ENCODE measurements around the gene TAF5L. TPM values are rescaled to one million over a fixed set of nuclear protein-coding genes. Genes with fewer than 3 reads are reported as not detected.

Gene TAF5L
- total and polyA plus RNA-seq, 8 donors = 15.9 to 21.6 (median 18.7) TPM

DNA sequence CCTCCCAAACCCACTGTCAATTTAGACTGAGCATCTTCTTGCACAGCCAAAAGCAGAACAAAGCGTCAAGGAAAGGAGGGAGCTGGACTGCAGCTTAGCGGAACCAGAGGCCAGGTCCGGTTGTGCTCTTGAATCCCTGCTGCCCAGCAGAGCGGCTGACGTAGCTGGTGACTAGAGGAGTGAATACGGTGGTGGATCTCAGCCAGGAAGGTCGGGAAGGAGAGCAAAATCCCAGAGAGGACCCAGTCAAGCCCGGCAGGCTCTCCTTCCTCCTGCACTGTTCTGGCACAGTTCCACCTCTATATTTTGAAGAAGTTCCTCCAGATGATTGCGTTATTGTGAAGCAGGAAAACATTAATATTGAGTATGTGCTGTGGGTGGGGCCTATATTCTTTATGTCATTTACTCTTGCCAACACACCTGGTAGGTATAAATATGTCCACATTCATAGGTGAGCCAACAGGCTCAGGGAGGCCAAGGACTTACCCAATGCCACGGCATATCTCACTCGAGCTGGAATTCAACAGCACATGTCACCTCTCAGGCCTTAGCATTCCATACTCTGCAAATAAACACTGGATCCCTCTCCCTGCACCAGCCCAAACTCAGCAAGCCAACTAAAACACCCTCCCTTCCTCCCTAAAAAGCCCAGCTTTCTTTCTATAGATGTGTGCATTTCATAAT lies 43.8 kb downstream of the TAF5L start:
- Histone ChIP-seq H3K27me3 (no peaks in the 10 kb centered on the region), H3K9me3 (no peaks in the 10 kb centered on the region), H3K4me3 (no peak overlapping the region), H3K27ac (no peak overlapping the region), H3K36me3 (no peaks in the 10 kb centered on the region), H3K4me1 (peaks cover 3 to 28% of the 10 kb centered on the region in 2 donors)
- TF ChIP-seq, protein P1, sequence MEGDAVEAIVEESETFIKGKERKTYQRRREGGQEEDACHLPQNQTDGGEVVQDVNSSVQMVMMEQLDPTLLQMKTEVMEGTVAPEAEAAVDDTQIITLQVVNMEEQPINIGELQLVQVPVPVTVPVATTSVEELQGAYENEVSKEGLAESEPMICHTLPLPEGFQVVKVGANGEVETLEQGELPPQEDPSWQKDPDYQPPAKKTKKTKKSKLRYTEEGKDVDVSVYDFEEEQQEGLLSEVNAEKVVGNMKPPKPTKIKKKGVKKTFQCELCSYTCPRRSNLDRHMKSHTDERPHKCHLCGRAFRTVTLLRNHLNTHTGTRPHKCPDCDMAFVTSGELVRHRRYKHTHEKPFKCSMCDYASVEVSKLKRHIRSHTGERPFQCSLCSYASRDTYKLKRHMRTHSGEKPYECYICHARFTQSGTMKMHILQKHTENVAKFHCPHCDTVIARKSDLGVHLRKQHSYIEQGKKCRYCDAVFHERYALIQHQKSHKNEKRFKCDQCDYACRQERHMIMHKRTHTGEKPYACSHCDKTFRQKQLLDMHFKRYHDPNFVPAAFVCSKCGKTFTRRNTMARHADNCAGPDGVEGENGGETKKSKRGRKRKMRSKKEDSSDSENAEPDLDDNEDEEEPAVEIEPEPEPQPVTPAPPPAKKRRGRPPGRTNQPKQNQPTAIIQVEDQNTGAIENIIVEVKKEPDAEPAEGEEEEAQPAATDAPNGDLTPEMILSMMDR (IDR thresholded peaks at IDR 0.05) = no peak
- intact Hi-C loops (cut with DNase I) = no loop called here
- peak in 3 of 4 donors; percentile 12 to 61 (median 24) for DNase-seq
- ATAC-seq = peak; percentile 89

DNA sequence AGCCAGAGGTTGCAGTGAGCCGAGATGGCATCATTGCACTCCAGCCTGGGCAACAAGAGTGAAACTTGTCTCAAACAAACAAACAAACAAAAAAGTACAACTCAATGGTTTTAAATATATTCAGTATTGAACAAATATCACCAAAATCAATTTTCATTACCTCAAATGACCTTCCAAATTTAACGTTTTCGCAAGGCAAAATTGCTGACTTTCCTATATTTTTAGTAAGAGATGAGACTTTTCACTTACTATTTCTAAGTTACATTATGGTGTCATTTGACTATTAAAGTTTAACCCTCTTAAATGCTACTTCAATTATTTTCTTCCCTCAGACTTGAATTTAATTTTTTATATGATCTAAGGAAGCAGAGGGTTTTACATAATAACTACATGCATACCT lies 44.4 kb downstream of the TAF5L start:
- H3K36me3 ChIP-seq = no peaks in the 10 kb centered on the region
- no peak overlapping the region for H3K4me3 ChIP-seq
- H3K27ac ChIP-seq = no peak overlapping the region
- no peaks in the 10 kb centered on the region for H3K27me3 ChIP-seq
- H3K4me1 ChIP-seq = peaks cover 3 to 28% of the 10 kb centered on the region in 2 donors
- TF ChIP-seq, protein P1 (IDR thresholded peaks at IDR 0.05) = no peak
- H3K9me3 ChIP-seq = no peaks in the 10 kb centered on the region
- no peak for DNase-seq
- intact Hi-C loops (cut with DNase I) = no loop called here
- no peak for ATAC-seq

DNA sequence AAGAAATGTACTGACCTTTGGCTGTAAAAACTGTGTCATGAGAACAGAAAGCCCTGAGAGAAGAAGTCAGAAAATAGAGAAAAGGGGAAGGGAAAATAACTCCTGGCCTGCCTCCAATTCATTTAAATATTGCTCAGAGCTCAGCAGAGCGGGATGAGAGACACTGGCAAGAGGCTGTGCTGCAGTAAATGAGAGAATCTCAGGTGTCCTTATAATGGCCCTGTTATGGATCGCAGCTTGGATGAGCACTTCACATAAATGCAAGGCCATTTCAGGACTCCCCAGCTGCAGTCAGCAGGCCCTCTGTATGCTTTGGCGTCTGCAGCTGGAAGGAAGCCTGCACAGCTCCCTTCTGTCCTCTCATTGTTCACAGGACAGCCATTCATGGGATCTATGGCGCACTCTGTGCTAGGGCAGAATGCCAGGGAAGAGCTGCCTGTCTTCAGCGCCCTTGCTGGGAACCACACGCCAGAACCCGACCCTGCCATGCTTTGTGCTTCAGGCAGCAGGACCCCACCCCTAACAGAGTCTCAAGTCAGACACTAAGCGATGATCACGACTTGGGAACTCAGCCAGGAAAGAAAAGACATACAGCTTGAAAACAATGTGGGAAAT lies 46.8 kb downstream of the TAF5L start:
- peak overlapping the region in 1 of 2 donors; percentile 57 for H3K27ac ChIP-seq
- TF ChIP-seq, protein P1 (IDR thresholded peaks at IDR 0.05) = no peak
- DNase-seq (peak in 2 of 4 donors; percentile 59 to 76), ATAC-seq (peak; percentile 52)
- H3K4me1 ChIP-seq = peaks cover 3 to 28% of the 10 kb centered on the region in 2 donors
- H3K36me3 ChIP-seq = no peaks in the 10 kb centered on the region
- intact Hi-C loops (cut with DNase I) = no loop called here
- H3K4me3 ChIP-seq = no peak overlapping the region
- no peaks in the 10 kb centered on the region for H3K9me3 ChIP-seq
- no peaks in the 10 kb centered on the region for H3K27me3 ChIP-seq

DNA sequence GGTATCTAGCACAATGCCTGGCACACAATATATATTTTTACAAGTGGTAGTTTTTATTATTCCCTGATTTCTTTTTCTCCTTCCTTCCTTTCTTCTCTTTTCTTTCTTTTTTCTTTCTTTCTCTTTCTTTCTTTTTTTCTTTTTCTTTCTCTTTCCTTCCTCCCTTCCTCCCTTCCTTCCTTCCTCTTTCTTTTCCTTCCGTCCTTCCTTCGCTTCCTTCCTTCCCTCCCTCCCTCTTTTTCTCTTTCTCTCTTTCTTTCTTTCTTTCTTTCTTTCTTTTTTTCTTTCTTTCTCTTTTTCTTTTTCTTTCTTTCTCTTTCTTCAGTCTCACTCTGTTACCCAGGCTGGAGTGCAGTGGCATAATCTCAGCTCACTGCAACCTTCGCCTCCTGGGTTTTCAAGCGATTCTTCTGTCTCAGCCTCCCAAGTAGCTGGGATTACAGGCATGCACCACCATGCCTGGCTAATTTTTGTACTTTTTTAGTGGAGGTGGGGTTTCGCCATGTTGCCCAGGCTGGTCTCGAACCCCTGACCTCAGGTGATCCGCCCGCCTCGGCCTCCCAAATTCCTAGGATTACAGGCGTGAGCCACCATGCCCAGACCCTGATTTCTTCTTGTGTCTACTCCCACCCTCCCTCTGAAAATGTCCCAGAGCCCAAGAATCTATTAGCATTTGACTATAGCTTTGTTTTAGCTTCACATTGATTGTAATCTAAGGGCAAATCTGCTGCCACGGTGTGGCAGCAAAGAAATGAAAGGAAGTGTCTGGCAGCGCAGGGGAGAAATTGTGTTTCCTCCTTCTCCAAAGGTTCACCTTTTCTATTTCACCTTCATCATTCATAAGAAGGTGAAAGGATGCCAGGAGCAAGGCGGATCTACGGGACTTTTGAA lies 47.5 kb downstream of the TAF5L start:
- Histone ChIP-seq H3K4me3 (no peak overlapping the region), H3K27me3 (no peaks in the 10 kb centered on the region), H3K27ac (peak overlapping the region in 1 of 2 donors; percentile 57), H3K9me3 (no peaks in the 10 kb centered on the region), H3K4me1 (peaks cover 3 to 28% of the 10 kb centered on the region in 2 donors), H3K36me3 (no peaks in the 10 kb centered on the region)
- DNase-seq = no peak
- ATAC-seq = no peak
- intact Hi-C loops (cut with DNase I) = no loop called here
- TF ChIP-seq, protein P1 (IDR thresholded peaks at IDR 0.05) = no peak
